GM12878 (cell line): ENCODE results near the gene MIOS. TPM values are rescaled to one million over a fixed set of nuclear protein-coding genes. Genes with fewer than 3 reads are reported as not detected.

Experiments used
- ATAC-seq: fragments of 200-7000 bp; cut with Tn5 transposase; 3 replicates; pipeline ENCODE4 v1.9.1; 2020; ENCODE audit warnings: mild to moderate bottlenecking, moderate library complexity
- BruUV-seq: library from RNA; stranded (reverse); fragments of 400-500 nt; replicated peaks from 2 replicates; lab custom pipeline; 2021; lab: Mats Ljungman, UMichigan
- CTCF ChIA-PET: fragments of 300-600 bp; sonication (Branson Sonifier 250); formaldehyde crosslinking; extraction: SDS; loops from one replicate; lab custom pipeline; 2021; ENCODE audit warnings: inconsistent platforms; lab: Yijun Ruan, JAX
- POLR2A ChIA-PET: fragments of 350-600 bp; formaldehyde crosslinking; extraction: SDS; loops from one replicate; lab custom pipeline; 2021; ENCODE audit warnings: inconsistent platforms; lab: Charles Lee
- RAD21 ChIA-PET: fragments of 300-600 bp; sonication (Branson Sonifier 250); formaldehyde crosslinking; loops from one replicate; lab custom pipeline; 2023; ENCODE audit warnings: antibody characterized with exemption; ENCODE audit not compliant: unreplicated experiment; lab: Charles Lee
- SMC1A ChIA-PET: fragments of 300-600 bp; sonication (Branson Sonifier 250); formaldehyde crosslinking; loops from one replicate; lab custom pipeline; 2023; ENCODE audit not compliant: unreplicated experiment, uncharacterized antibody; lab: Charles Lee
- DNase-seq: peaks from one replicate; pipeline ENCODE4 v3.0.0-alpha.2; 2011; ENCODE audit warnings: low read depth, low spot score
- FAIRE-seq: peaks from 3 replicates; lab custom pipeline; 2011; peaks lifted over from hg19 to GRCh38; lab: Jason Lieb, UNC
- H2AFZ ChIP-seq: 2 replicates; pipeline ENCODE4 v1.6.0; 2011; ENCODE audit warnings: low read depth, low read length, control low read depth; ENCODE audit not compliant: control insufficient read depth
- H3K27ac ChIP-seq: 2 replicates; pipeline ENCODE4 v1.5.1; 2011; ENCODE audit warnings: control low read depth; ENCODE audit not compliant: control insufficient read depth, insufficient read depth
- H3K27me3 ChIP-seq, 2 experiments: replicated peaks in 1 of 2; 2 replicates each; pipeline versions ENCODE4 v1.6.0 to v1.6.1; 2011; ENCODE audit warnings: low read length in 1 of 2; ENCODE audit not compliant: control insufficient read depth in 2 of 2, insufficient read depth in 2 of 2
- H3K36me3 ChIP-seq, 2 experiments: 2 replicates each; pipeline ENCODE4 v1.5.1; 2011; ENCODE audit warnings: low read length in 1 of 2; ENCODE audit not compliant: control insufficient read depth in 2 of 2, insufficient read depth in 2 of 2
- H3K4me1 ChIP-seq: 2 replicates; pipeline ENCODE4 v1.6.1; 2011; ENCODE audit warnings: mild to moderate bottlenecking, low read length, moderate library complexity, mixed read lengths; ENCODE audit not compliant: control insufficient read depth, insufficient read depth
- H3K4me2 ChIP-seq: 2 replicates; pipeline ENCODE4 v1.6.0; 2011; ENCODE audit warnings: control low read depth; ENCODE audit not compliant: control insufficient read depth, insufficient read depth
- H3K4me3 ChIP-seq: fragments of 200-600 bp; sonication (generic); 2 replicates; pipeline ENCODE4 v1.5.1; 2016
- H3K79me2 ChIP-seq: 2 replicates; pipeline ENCODE4 v1.6.0; 2011; ENCODE audit warnings: low read length; ENCODE audit not compliant: control insufficient read depth, insufficient read depth
- H3K9ac ChIP-seq: 2 replicates; pipeline ENCODE4 v1.8.0; 2011; ENCODE audit warnings: low read length, control low read depth, mixed read lengths; ENCODE audit not compliant: control insufficient read depth, insufficient read depth
- H3K9me3 ChIP-seq: replicated peaks from 3 replicates; pipeline ENCODE4 v1.5.1; 2011; ENCODE audit warnings: mild to moderate bottlenecking, low read length; ENCODE audit not compliant: control insufficient read depth, insufficient read depth
- H4K20me1 ChIP-seq: 2 replicates; pipeline ENCODE4 v1.6.0; 2011; ENCODE audit not compliant: control insufficient read depth, insufficient read depth
- BMI1 ChIP-seq: fragments of 450-650 bp; IDR thresholded peaks from 2 replicates; pipeline ENCODE4 v1.6.1; 2016; ENCODE audit warnings: mild to moderate bottlenecking, moderate library complexity, borderline replicate concordance
- CREM ChIP-seq: IDR thresholded peaks from 2 replicates; pipeline ENCODE4 v1.6.1; 2014; ENCODE audit warnings: antibody characterized with exemption, low read depth
- ESRRA ChIP-seq: IDR thresholded peaks from 2 replicates; pipeline ENCODE4 v1.6.1; 2012; ENCODE audit warnings: mild to moderate bottlenecking, low read length, improper control_type of control experiment
- MYC ChIP-seq: IDR thresholded peaks from 2 replicates; pipeline ENCODE4 v1.6.1; 2011; ENCODE audit warnings: mild to moderate bottlenecking, low read length, moderate library complexity, inconsistent platforms; ENCODE audit not compliant: insufficient read depth, insufficient replicate concordance, insufficient read length, severe bottlenecking
- PAX5 ChIP-seq: IDR thresholded peaks from 2 replicates; pipeline ENCODE4 v1.6.1; 2011; ENCODE audit warnings: low read depth, low read length, borderline replicate concordance
- RFX5 ChIP-seq: IDR thresholded peaks from 2 replicates; pipeline ENCODE4 v1.6.1; 2011; ENCODE audit warnings: low read depth, low read length, improper control_type of control experiment
- TCF7 ChIP-seq: IDR thresholded peaks from 2 replicates; pipeline ENCODE4 v1.6.1; 2014; ENCODE audit warnings: antibody characterized with exemption, borderline replicate concordance
- ZNF274 ChIP-seq: IDR thresholded peaks from one replicate; pipeline ENCODE4 v1.8.0; 2011; ENCODE audit not compliant: insufficient read length, insufficient read depth
- WGBS: methylation state at CpG from one replicate; pipeline ENCODE4 v1.1.6; 2016; ENCODE audit warnings: low lambda C conversion rate; ENCODE audit not compliant: insufficient replicate concordance, insufficient coverage; ENCODE audit errors: missing lambda C conversion rate; 5-methylcytosine and 5-hydroxymethylcytosine counted together
- in situ Hi-C: fragments of 300-500 bp; cut with MboI; formaldehyde crosslinking; loops from 9 replicates; pipeline ENCODE4 v1.14.3; 2018; ENCODE audit warnings: mixed read lengths
- intact Hi-C: fragments of 100-400 bp; cut with micrococcal nuclease; formaldehyde crosslinking; loops from one replicate; pipeline ENCODE4 v1.14.2; 2022; ENCODE audit not compliant: unreplicated experiment
- polyA plus RNA-seq, 11 experiments: library from polyadenylated mRNA; depleted of rRNA in 4 of 11; unstranded in 6 of 11; stranded (reverse) in 5 of 11; fragments of >200 nt; fragmentation: Nextera tagmentation in 4 of 11; fragmentation: Illumina TruSeq in 1 of 11; extraction: Ambion mirVana in 4 of 11; extraction: Trizol in 1 of 11; gene quantifications; 1 replicate in 1 of 11; 2 replicates in 10 of 11; pipeline versions ENCODE4 v1.2.1 to v1.2.3, GENCODE V29; 2011 to 2016; ENCODE audit warnings: inconsistent platforms in 2 of 11, missing spikeins in 2 of 11, low read depth in 1 of 11
- total RNA-seq, 4 experiments: library from RNA; depleted of rRNA in 3 of 4; stranded (reverse); fragments of >200 nt in 3 of 4; fragmentation: Illumina TruSeq in 1 of 4; extraction: Trizol in 1 of 4; gene quantifications; 2 replicates each; pipeline versions ENCODE4 v1.2.1 to v1.2.3, GENCODE V29; 2013 to 2021
- TF ChIP-seq, protein P1 (sequence below): fragments of 450-650 bp; IDR thresholded peaks from 2 replicates; pipeline ENCODE4 v1.6.1; 2017; ENCODE audit warnings: mild to moderate bottlenecking, low read depth, inconsistent platforms; ENCODE audit not compliant: poor library complexity, severe bottlenecking

The MIOS gene
- total and polyA plus RNA-seq, 10 of the 15 experiments (the other 5 are each of a cell fraction or from before 2014, with no cell fraction given) = 13.1 to 94.9 (median 54.2) TPM

DNA sequence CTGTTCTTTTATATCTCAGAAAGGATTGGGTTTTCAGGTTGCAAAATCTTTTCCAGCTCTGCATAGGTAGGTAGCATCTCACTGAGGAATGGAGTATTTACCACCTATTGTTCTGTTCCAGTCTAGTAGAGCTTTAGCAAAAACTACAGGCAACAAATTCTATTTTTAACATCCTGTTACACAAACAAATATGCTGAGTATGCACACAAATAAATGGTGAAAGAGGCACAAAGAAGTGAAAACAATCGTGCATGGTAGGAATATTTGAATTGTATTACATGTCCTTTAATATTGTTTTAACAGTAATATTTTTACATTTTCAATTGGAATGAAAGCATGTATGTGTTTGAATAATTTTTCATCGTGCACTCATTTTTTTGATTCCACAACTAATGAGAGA is 14.5 kb upstream of the MIOS start:
- FAIRE-seq (no peak), DNase-seq (no peak)
- H3K9me3 ChIP-seq = no peaks in the 10 kb centered on the region; the same call in 2 of the 3 replicates
- no peaks in the 10 kb centered on the region for H3K4me1 ChIP-seq
- in situ Hi-C loops = no loop called here
- no peaks in the 10 kb centered on the region for H3K27me3 ChIP-seq
- no peak overlapping the region for H3K27ac ChIP-seq
- 63% methylated on average over 2 of the region's 2 CpGs for WGBS
- SMC1A ChIA-PET = no interaction called here
- intact Hi-C loops = no loop called here
- H3K4me3 ChIP-seq = no peak overlapping the region
- H3K36me3 ChIP-seq = no peaks in the 10 kb centered on the region
- POLR2A ChIA-PET = no interaction called here
- no TSS peak for BruUV-seq
- H3K4me2 ChIP-seq = no peak overlapping the region
- no peak overlapping the region for H2AFZ ChIP-seq
- no peak for TF ChIP-seq ESRRA
- no peak for TF ChIP-seq TCF7
- TF ChIP-seq MYC = no peak
- no peak for TF ChIP-seq PAX5
- TF ChIP-seq ZNF274 = no peak
- no peak for TF ChIP-seq RFX5
- TF ChIP-seq CREM = no peak
- TF ChIP-seq, all 136 proteins: peak for 0
- RAD21 ChIA-PET = no interaction called here
- CTCF ChIA-PET = no interaction called here
- Histone ChIP-seq H3K9ac (no peak overlapping the region), H4K20me1 (no peaks in the 10 kb centered on the region), H3K79me2 (no peaks in the 10 kb centered on the region)
- ATAC-seq = no peak

DNA sequence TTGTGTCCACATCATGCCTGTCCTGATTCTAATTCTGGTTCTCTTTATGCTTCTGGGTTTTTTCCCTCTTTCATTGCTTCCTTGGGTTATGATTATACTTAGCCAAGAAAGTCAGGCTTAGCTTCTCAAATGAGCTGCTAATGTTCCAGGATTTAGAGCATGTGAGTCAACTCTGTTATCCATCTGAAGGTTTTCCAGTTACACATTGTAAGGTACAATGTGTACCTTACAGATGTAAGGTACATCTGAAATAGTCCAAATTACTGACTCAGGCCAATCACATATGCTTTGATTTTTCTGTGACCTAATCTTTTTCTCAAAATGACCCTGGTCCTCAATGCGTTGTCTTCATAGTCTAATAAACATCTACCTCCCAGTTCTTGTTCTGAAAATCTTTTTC is 13.3 kb upstream of the MIOS start:
- ChIA-PET POLR2A (no interaction called here), RAD21 (no interaction called here), CTCF (no interaction called here), SMC1A (no interaction called here)
- Histone ChIP-seq H4K20me1 (no peaks in the 10 kb centered on the region), H2AFZ (no peak overlapping the region), H3K79me2 (no peaks in the 10 kb centered on the region), H3K27me3 (no peaks in the 10 kb centered on the region), H3K9me3 (no peaks in the 10 kb centered on the region; the same call in 2 of the 3 replicates), H3K4me1 (no peaks in the 10 kb centered on the region), H3K36me3 (no peaks in the 10 kb centered on the region), H3K27ac (no peak overlapping the region), H3K4me3 (no peak overlapping the region), H3K4me2 (no peak overlapping the region), H3K9ac (no peak overlapping the region)
- FAIRE-seq (no peak), DNase-seq (no peak), ATAC-seq (no peak)
- in situ Hi-C loops (no loop called here), intact Hi-C loops (no loop called here)
- no TSS peak for BruUV-seq
- TF ChIP-seq, protein P1, sequence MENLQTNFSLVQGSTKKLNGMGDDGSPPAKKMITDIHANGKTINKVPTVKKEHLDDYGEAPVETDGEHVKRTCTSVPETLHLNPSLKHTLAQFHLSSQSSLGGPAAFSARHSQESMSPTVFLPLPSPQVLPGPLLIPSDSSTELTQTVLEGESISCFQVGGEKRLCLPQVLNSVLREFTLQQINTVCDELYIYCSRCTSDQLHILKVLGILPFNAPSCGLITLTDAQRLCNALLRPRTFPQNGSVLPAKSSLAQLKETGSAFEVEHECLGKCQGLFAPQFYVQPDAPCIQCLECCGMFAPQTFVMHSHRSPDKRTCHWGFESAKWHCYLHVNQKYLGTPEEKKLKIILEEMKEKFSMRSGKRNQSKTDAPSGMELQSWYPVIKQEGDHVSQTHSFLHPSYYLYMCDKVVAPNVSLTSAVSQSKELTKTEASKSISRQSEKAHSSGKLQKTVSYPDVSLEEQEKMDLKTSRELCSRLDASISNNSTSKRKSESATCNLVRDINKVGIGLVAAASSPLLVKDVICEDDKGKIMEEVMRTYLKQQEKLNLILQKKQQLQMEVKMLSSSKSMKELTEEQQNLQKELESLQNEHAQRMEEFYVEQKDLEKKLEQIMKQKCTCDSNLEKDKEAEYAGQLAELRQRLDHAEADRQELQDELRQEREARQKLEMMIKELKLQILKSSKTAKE = no peak
- no peak for TF ChIP-seq BMI1
- 92% methylated on average over 1 of the region's 1 CpG for WGBS
